ENCODE results near the gene RAMP2. TPM values are rescaled to one million over a fixed set of nuclear protein-coding genes. Genes with fewer than 3 reads are reported as not detected.
"Not testable (repeated sequence)": the region's sequence is repeated elsewhere in the genome, so short reads cannot be mapped to it uniquely, and the experiment has no call there.

RAMP2 gene
- total RNA-seq, 1 experiment from 2014 or later = 11.7 TPM

DNA sequence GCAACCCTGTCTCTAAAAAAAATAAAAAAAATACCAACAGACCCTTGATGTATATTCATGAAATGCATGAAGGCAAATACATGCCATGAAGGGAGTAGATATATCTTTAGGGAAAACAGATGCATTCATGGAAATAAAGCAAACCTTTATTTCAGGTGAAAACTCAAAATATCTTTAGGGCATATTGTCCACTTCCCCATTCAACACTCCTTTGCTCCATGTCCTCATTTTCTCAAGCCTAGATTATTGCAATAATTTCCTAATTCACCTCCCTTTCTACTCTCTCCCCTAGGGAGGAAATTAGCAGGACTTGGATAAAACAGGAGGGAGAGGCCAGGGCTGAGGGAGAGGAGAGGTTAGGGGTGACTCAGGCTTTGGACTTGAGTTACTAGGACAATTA, 6.5 kb downstream of the RAMP2 start:
- no peaks in the 10 kb centered on the region for H3K79me1 ChIP-seq (ENCODE audit: insufficient read depth, low read depth, low read length, poor library complexity, severe bottlenecking)
- no peaks in the 10 kb centered on the region for H3K23me2 ChIP-seq (ENCODE audit: insufficient read length, low read depth, low read length, poor library complexity, severe bottlenecking)
- H4K20me1 ChIP-seq (ENCODE audit: control insufficient read depth, insufficient read depth, insufficient read length) = no peaks in the 10 kb centered on the region
- Mint-ChIP-seq H3K4me3 (no peak overlapping the region), H3K4me1 (peaks cover 9 to 10% of the 10 kb centered on the region in 2 experiments), H3K9me3 (no peaks in the 10 kb centered on the region), H3K27ac (no peak overlapping the region), H3K27me3 (ENCODE audit: low read depth) (peaks cover 15% of the 10 kb centered on the region), H3K36me3 (ENCODE audit: insufficient read depth in 1 of 3, low read depth in 3 of 3) (peaks cover 0 to 1% (median 0%) of the 10 kb centered on the region in 3 experiments; a peak in 1 of 7 replicates)
- no peak overlapping the region for H3K27ac ChIP-seq (ENCODE audit: insufficient read length, low read depth, low read length)
- no peak overlapping the region for H2BK12ac ChIP-seq (ENCODE audit: insufficient read length, low read depth, low read length)
- no peaks in the 10 kb centered on the region for H3K9me3 ChIP-seq (ENCODE audit: control insufficient read depth, low read depth, low read length)
- H3K4me2 ChIP-seq (ENCODE audit: insufficient read depth, insufficient read length, low read length) = no peak overlapping the region
- no peak overlapping the region for H2BK120ac ChIP-seq (ENCODE audit: low read depth, low read length, poor library complexity, severe bottlenecking)
- H4K8ac ChIP-seq (replicated peaks; ENCODE audit: insufficient read length, low read depth, low read length) = no peak overlapping the region
- no peak overlapping the region for H4K91ac ChIP-seq (ENCODE audit: insufficient read length, low read depth, low read length)
- H3K79me2 ChIP-seq (ENCODE audit: insufficient read depth, low read length) = no peaks in the 10 kb centered on the region
- H2BK5ac ChIP-seq (ENCODE audit: insufficient read length, low read length) = no peak overlapping the region
- no peak overlapping the region for H3K9ac ChIP-seq (ENCODE audit: extremely low read depth, insufficient read length, low read length)
- H3K18ac ChIP-seq (ENCODE audit: insufficient read length, low read depth, low read length) = no peak overlapping the region
- H3K27me3 ChIP-seq (ENCODE audit: insufficient read depth, low read length) = no peaks in the 10 kb centered on the region
- H2AK5ac ChIP-seq (ENCODE audit: insufficient read length, low read length) = no peak overlapping the region
- H3K14ac ChIP-seq (ENCODE audit: insufficient read depth, low read length) = no peak overlapping the region
- no peak overlapping the region for H3T11ph ChIP-seq (ENCODE audit: low read length)
- H3K4me1 ChIP-seq (ENCODE audit: insufficient read depth, low read length) = no peaks in the 10 kb centered on the region; the same call in 1 of the 2 replicates
- H2BK15ac ChIP-seq (ENCODE audit: low read depth, low read length) = no peak overlapping the region
- H2BK20ac ChIP-seq (ENCODE audit: low read depth, low read length, poor library complexity, severe bottlenecking) = no peak overlapping the region
- H2AFZ ChIP-seq (ENCODE audit: low read length) = no peak overlapping the region
- no peak overlapping the region for H4K5ac ChIP-seq (ENCODE audit: insufficient read length, low read depth, low read length)
- TF ChIP-seq, protein P1, sequence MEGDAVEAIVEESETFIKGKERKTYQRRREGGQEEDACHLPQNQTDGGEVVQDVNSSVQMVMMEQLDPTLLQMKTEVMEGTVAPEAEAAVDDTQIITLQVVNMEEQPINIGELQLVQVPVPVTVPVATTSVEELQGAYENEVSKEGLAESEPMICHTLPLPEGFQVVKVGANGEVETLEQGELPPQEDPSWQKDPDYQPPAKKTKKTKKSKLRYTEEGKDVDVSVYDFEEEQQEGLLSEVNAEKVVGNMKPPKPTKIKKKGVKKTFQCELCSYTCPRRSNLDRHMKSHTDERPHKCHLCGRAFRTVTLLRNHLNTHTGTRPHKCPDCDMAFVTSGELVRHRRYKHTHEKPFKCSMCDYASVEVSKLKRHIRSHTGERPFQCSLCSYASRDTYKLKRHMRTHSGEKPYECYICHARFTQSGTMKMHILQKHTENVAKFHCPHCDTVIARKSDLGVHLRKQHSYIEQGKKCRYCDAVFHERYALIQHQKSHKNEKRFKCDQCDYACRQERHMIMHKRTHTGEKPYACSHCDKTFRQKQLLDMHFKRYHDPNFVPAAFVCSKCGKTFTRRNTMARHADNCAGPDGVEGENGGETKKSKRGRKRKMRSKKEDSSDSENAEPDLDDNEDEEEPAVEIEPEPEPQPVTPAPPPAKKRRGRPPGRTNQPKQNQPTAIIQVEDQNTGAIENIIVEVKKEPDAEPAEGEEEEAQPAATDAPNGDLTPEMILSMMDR (conservative IDR thresholded peaks at IDR 0.05) = no peak
- H3K56ac ChIP-seq (ENCODE audit: insufficient read length, low read depth, low read length) = no peak overlapping the region
- no peak for DNase-seq
- H3K23ac ChIP-seq (ENCODE audit: insufficient read length, low read depth, low read length) = no peak overlapping the region
- no peak overlapping the region for H3K4ac ChIP-seq (ENCODE audit: low read depth, low read length)

DNA sequence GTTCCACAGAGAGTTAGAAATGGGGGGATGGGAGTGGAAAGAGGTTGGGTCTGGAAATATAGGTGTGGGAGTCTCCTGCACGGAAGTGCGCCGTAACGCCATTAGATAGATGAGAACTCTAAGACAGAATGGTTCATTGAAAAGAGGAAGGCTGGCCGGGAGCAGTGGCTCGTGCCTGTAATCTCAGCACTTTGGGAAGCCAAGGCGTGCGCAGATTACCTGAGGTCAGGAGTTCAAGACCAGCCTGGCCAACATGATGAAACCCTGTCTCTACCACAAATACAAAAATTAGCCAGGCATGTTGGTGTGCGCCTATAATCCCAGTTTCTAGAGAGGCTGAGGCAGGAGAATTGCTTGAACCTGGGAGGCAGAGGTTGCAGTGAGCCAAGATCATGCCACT, 7.0 kb downstream of the RAMP2 start:
- not testable (repeated sequence) for H3K56ac ChIP-seq (ENCODE audit: insufficient read length, low read depth, low read length); H3K27ac Mint-ChIP-seq; H4K8ac ChIP-seq (replicated peaks; ENCODE audit: insufficient read length, low read depth, low read length); H3K79me1 ChIP-seq (ENCODE audit: insufficient read depth, low read depth, low read length, poor library complexity, severe bottlenecking); DNase-seq; H3K4me3 Mint-ChIP-seq; H3K23ac ChIP-seq (ENCODE audit: insufficient read length, low read depth, low read length); H2AK5ac ChIP-seq (ENCODE audit: insufficient read length, low read length); H3K79me2 ChIP-seq (ENCODE audit: insufficient read depth, low read length); H3K36me3 Mint-ChIP-seq (ENCODE audit: insufficient read depth in 1 of 3, low read depth in 3 of 3); H2BK120ac ChIP-seq (ENCODE audit: low read depth, low read length, poor library complexity, severe bottlenecking); H2AFZ ChIP-seq (ENCODE audit: low read length); H2BK20ac ChIP-seq (ENCODE audit: low read depth, low read length, poor library complexity, severe bottlenecking); H3T11ph ChIP-seq (ENCODE audit: low read length); H4K20me1 ChIP-seq (ENCODE audit: control insufficient read depth, insufficient read depth, insufficient read length); H3K9me3 ChIP-seq (ENCODE audit: control insufficient read depth, low read depth, low read length); H4K91ac ChIP-seq (ENCODE audit: insufficient read length, low read depth, low read length); H3K18ac ChIP-seq (ENCODE audit: insufficient read length, low read depth, low read length); H4K5ac ChIP-seq (ENCODE audit: insufficient read length, low read depth, low read length); H3K14ac ChIP-seq (ENCODE audit: insufficient read depth, low read length); H2BK5ac ChIP-seq (ENCODE audit: insufficient read length, low read length); H3K4me1 Mint-ChIP-seq; H3K4ac ChIP-seq (ENCODE audit: low read depth, low read length); H3K27me3 ChIP-seq (ENCODE audit: insufficient read depth, low read length); H3K23me2 ChIP-seq (ENCODE audit: insufficient read length, low read depth, low read length, poor library complexity, severe bottlenecking); H2BK12ac ChIP-seq (ENCODE audit: insufficient read length, low read depth, low read length); H2BK15ac ChIP-seq (ENCODE audit: low read depth, low read length); H3K4me1 ChIP-seq (ENCODE audit: insufficient read depth, low read length); H3K9ac ChIP-seq (ENCODE audit: extremely low read depth, insufficient read length, low read length); H3K9me3 Mint-ChIP-seq; H3K27ac ChIP-seq (ENCODE audit: insufficient read length, low read depth, low read length); H3K4me2 ChIP-seq (ENCODE audit: insufficient read depth, insufficient read length, low read length)
- peaks cover 11% of the 10 kb centered on the region for H3K27me3 Mint-ChIP-seq (ENCODE audit: low read depth)
- WGBS (ENCODE audit: extremely low coverage, insufficient read length, low lambda C conversion rate) = no CpG with 5 or more reads among the region's 9 CpGs

All from H9 (cell line).